GM19397 (cell line): ENCODE measurements around the gene SPNS2.

Experiments used
- ATAC-seq: cut with Tn5 transposase; IDR thresholded peaks from one replicate; pipeline ENCODE4 v1.9.1; 2021; ENCODE audit warnings: mild to moderate bottlenecking, moderate library complexity; ENCODE audit not compliant: unreplicated experiment

Gene SPNS2

GRCh38 chr17:4480929-4481898, 17.5 kb upstream of the SPNS2 start:
- no peak for ATAC-seq

- no peak for ATAC-seq
These were observed 16.2 kb upstream of the SPNS2 start for GRCh38 chr17:4482338-4483011.

- no peak for ATAC-seq
These were observed 15.5 kb upstream of the SPNS2 start for GRCh38 chr17:4483012-4483840.

- ATAC-seq, result no peak
These were observed 12.7 kb upstream of the SPNS2 start for GRCh38 chr17:4485676-4486646.

GRCh38 chr17:4487296-4487695, 11.4 kb upstream of the SPNS2 start:
- no peak for ATAC-seq

GRCh38 chr17:4487820-4488716, 10.6 kb upstream of the SPNS2 start:
- no peak for ATAC-seq

- ATAC-seq, result no peak
These were observed 9.6 kb upstream of the SPNS2 start for GRCh38 chr17:4488989-4489595.

GRCh38 chr17:4490109-4490591, 8.5 kb upstream of the SPNS2 start:
- ATAC-seq, result no peak

- ATAC-seq, result no peak
These were observed 8.0 kb upstream of the SPNS2 start for GRCh38 chr17:4490637-4491061.

- no peak for ATAC-seq
These were observed 5.7 kb upstream of the SPNS2 start for GRCh38 chr17:4492721-4493561.

- no peak for ATAC-seq
These were observed 1.4 kb upstream of the SPNS2 start for GRCh38 chr17:4497101-4497824.

GRCh38 chr17:4499431-4500190, 930 bp downstream of the SPNS2 start:
- no peak for ATAC-seq

GRCh38 chr17:4500191-4500571, 1.5 kb downstream of the SPNS2 start:
- no peak for ATAC-seq

- ATAC-seq, result no peak
These were observed 2.7 kb downstream of the SPNS2 start for GRCh38 chr17:4501295-4501949.

GRCh38 chr17:4502466-4503154, 3.9 kb downstream of the SPNS2 start:
- no peak for ATAC-seq
